Astrocyte (in vitro differentiated cells and primary cell): ENCODE measurements around the gene CYP2A6.

Experiments used
- EZH2 ChIP-seq: IDR thresholded peaks from 2 replicates; pipeline ENCODE4 v1.6.1; 2012; ENCODE audit warnings: mild to moderate bottlenecking, low read length, inconsistent platforms; ENCODE audit not compliant: insufficient read depth
- TF ChIP-seq, protein P1 (sequence below): IDR thresholded peaks from 2 replicates; pipeline ENCODE4 v1.5.1; 2011; ENCODE audit warnings: low read depth, mild to moderate bottlenecking, inconsistent platforms, low read length, moderate library complexity; ENCODE audit not compliant: insufficient read depth

DNA sequence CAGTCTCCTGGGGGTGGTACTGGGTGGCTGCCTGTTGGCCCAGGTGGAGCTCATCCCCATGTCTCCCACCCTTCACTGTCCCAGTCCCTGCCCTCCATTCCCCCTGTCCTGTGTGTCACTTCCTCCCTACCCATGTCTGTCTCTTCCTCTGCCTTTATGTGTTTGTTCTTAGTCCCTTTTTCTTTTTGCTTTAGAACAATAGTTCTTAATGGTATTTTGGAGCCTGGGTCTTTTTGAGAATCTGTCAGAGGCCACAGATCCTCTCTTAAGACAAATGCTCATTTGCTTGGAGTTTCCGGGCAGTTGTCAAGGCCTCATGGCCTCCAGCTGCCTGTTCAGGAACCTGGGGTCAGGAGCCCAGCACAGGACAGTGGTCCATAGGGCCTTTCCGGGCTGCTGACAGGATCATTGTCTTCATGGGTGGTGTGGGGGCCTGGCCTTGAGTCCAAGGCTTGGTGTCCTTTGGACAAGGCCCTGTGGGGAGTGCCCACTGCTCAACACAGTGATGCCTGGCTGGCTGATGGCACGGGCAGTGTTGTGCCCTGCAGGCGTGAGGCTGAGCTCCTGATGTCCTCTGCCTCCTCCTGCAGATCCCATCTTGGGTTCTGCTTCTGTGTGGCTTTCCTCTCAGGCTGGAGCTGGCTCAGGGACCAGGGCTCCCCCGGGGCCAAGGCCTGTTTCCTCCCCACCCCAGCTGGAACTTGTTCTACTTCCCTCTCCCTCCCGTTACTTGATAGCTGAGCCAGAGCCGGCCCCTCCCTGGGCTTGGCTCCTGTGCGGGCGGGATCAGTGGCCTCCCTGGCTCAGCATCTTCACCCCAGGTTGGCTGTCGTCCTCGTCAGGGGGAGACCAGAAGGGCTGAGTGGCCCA lies 47.7 kb downstream of the CYP2A6 start:
- TF ChIP-seq, protein P1, sequence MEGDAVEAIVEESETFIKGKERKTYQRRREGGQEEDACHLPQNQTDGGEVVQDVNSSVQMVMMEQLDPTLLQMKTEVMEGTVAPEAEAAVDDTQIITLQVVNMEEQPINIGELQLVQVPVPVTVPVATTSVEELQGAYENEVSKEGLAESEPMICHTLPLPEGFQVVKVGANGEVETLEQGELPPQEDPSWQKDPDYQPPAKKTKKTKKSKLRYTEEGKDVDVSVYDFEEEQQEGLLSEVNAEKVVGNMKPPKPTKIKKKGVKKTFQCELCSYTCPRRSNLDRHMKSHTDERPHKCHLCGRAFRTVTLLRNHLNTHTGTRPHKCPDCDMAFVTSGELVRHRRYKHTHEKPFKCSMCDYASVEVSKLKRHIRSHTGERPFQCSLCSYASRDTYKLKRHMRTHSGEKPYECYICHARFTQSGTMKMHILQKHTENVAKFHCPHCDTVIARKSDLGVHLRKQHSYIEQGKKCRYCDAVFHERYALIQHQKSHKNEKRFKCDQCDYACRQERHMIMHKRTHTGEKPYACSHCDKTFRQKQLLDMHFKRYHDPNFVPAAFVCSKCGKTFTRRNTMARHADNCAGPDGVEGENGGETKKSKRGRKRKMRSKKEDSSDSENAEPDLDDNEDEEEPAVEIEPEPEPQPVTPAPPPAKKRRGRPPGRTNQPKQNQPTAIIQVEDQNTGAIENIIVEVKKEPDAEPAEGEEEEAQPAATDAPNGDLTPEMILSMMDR = no peak
- TF ChIP-seq EZH2 = no peak
